Measurements from ENCODE around the gene TLE2. TPM values are rescaled to one million over a fixed set of nuclear protein-coding genes. Genes with fewer than 3 reads are reported as not detected.

Gene TLE2
- total RNA-seq, 3 donors from 2014 or later (not counting 1 experiment from before 2014, with no cell fraction given): 6.1 to 8.8 (median 8.2) TPM

DNA sequence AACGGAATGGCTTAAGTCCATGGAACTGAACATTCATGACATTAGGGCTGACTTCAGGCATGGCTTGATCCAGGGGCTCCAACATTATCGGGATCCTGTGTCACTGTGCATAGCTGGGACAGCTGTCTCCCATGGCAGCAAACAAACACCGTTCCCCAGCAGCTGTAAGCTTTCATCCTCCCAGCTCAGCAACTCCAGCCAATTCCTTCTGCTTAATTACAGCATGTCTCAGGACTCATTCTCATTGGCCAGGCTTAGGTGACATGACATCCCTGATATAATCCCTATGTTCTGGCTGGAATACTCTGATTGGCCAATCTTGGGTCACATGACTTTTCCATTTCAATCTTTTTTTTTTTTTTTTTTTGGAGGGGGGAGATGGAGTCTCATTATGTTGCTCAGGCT lies 44.1 kb upstream of the TLE2 start:
- Histone ChIP-seq H3K27me3 (ENCODE audit: control insufficient read depth, insufficient read depth, low read length) (no peaks in the 10 kb centered on the region), H3K4me1 (ENCODE audit: control insufficient read depth, insufficient read depth, low read length) (peaks cover 8% of the 10 kb centered on the region), H3K9me3 (ENCODE audit: control insufficient read depth, insufficient read depth, low read length) (no peaks in the 10 kb centered on the region), H3K36me3 (ENCODE audit: control insufficient read depth, insufficient read depth, low read length) (no peaks in the 10 kb centered on the region), H3K27ac (ENCODE audit: low read length) (no peak overlapping the region), H3K4me3 (ENCODE audit: low read length) (no peak overlapping the region)
- TF ChIP-seq, protein P1, sequence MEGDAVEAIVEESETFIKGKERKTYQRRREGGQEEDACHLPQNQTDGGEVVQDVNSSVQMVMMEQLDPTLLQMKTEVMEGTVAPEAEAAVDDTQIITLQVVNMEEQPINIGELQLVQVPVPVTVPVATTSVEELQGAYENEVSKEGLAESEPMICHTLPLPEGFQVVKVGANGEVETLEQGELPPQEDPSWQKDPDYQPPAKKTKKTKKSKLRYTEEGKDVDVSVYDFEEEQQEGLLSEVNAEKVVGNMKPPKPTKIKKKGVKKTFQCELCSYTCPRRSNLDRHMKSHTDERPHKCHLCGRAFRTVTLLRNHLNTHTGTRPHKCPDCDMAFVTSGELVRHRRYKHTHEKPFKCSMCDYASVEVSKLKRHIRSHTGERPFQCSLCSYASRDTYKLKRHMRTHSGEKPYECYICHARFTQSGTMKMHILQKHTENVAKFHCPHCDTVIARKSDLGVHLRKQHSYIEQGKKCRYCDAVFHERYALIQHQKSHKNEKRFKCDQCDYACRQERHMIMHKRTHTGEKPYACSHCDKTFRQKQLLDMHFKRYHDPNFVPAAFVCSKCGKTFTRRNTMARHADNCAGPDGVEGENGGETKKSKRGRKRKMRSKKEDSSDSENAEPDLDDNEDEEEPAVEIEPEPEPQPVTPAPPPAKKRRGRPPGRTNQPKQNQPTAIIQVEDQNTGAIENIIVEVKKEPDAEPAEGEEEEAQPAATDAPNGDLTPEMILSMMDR (IDR thresholded peaks at IDR 0.05): no peak
- 73% methylated on average over 3 of the region's 3 CpGs for WGBS (ENCODE audit: insufficient coverage)
- Mint-ChIP-seq H3K4me3 (no peak overlapping the region), H3K27ac (no peak overlapping the region), H3K4me1 (peaks cover 0 to 5% of the 10 kb centered on the region in 2 donors), H3K27me3 (ENCODE audit: low read depth in 2 of 2) (no peaks in the 10 kb centered on the region), H3K9me3 (no peaks in the 10 kb centered on the region), H3K36me3 (no peaks in the 10 kb centered on the region)
- DNase-seq (no peak), ATAC-seq (no peak)
- intact Hi-C loops (cut with micrococcal nuclease): no loop called here

- ATAC-seq: no peak
- TF ChIP-seq, protein P1 (IDR thresholded peaks at IDR 0.05): no peak
- H3K27me3 Mint-ChIP-seq (ENCODE audit: low read depth in 2 of 2): no peaks in the 10 kb centered on the region
- Histone ChIP-seq H3K4me1 (ENCODE audit: control insufficient read depth, insufficient read depth, low read length) (peaks cover 8% of the 10 kb centered on the region), H3K27ac (ENCODE audit: low read length) (no peak overlapping the region), H3K36me3 (ENCODE audit: control insufficient read depth, insufficient read depth, low read length) (no peaks in the 10 kb centered on the region), H3K27me3 (ENCODE audit: control insufficient read depth, insufficient read depth, low read length) (no peaks in the 10 kb centered on the region), H3K4me3 (ENCODE audit: low read length) (no peak overlapping the region), H3K9me3 (ENCODE audit: control insufficient read depth, insufficient read depth, low read length) (no peaks in the 10 kb centered on the region)
- no peaks in the 10 kb centered on the region for H3K9me3 Mint-ChIP-seq
- DNase-seq: no peak
- no peaks in the 10 kb centered on the region for H3K36me3 Mint-ChIP-seq
- H3K27ac Mint-ChIP-seq: no peak overlapping the region
- peaks cover 0 to 5% of the 10 kb centered on the region in 2 donors for H3K4me1 Mint-ChIP-seq
- intact Hi-C loops (cut with micrococcal nuclease): no loop called here
- H3K4me3 Mint-ChIP-seq: no peak overlapping the region
- 96% methylated on average over 3 of the region's 4 CpGs for WGBS (ENCODE audit: insufficient coverage)
Measured at GRCh38 chr19:3071768-3072167, 42.7 kb upstream of the TLE2 start.

DNA sequence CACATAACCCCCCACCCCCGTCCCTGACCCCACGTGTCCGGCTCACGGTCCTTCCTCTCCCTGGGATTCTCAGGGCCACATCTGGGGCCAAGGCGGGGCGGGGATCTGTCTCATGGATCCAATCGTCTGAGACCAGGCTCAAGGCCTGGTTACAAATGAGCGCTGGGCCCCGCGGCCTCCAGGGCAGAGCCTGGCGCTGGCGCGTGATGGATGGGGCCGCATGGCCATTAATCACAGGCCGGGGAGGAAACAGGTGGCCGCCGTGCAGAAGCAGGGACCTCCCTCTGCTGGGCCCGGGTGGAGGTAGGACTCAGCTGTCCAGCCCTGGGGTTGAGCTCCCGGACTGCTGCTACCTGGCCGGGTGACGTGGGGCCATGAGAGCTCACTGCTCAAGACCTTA lies 39.0 kb upstream of the TLE2 start:
- Mint-ChIP-seq H3K4me1 (peaks cover 0 to 12% of the 10 kb centered on the region in 2 donors), H3K4me3 (no peak overlapping the region), H3K27ac (no peak overlapping the region), H3K9me3 (no peaks in the 10 kb centered on the region), H3K36me3 (no peaks in the 10 kb centered on the region), H3K27me3 (ENCODE audit: low read depth in 2 of 2) (no peaks in the 10 kb centered on the region)
- ATAC-seq (no peak), DNase-seq (no peak)
- Histone ChIP-seq H3K4me1 (ENCODE audit: control insufficient read depth, insufficient read depth, low read length) (peaks cover 22% of the 10 kb centered on the region), H3K36me3 (ENCODE audit: control insufficient read depth, insufficient read depth, low read length) (no peaks in the 10 kb centered on the region), H3K9me3 (ENCODE audit: control insufficient read depth, insufficient read depth, low read length) (no peaks in the 10 kb centered on the region), H3K27me3 (ENCODE audit: control insufficient read depth, insufficient read depth, low read length) (no peaks in the 10 kb centered on the region), H3K4me3 (ENCODE audit: low read length) (no peak overlapping the region), H3K27ac (ENCODE audit: low read length) (no peak overlapping the region)
- WGBS (ENCODE audit: insufficient coverage): 59% methylated on average over 20 of the region's 21 CpGs
- TF ChIP-seq, protein P1 (IDR thresholded peaks at IDR 0.05): no peak
- intact Hi-C loops (cut with micrococcal nuclease): no loop called here

- Mint-ChIP-seq H3K27me3 (ENCODE audit: low read depth in 2 of 2) (no peaks in the 10 kb centered on the region), H3K36me3 (no peaks in the 10 kb centered on the region), H3K4me3 (no peak overlapping the region), H3K27ac (no peak overlapping the region), H3K9me3 (no peaks in the 10 kb centered on the region), H3K4me1 (peaks cover 0 to 17% of the 10 kb centered on the region in 2 donors)
- Histone ChIP-seq H3K36me3 (ENCODE audit: control insufficient read depth, insufficient read depth, low read length) (no peaks in the 10 kb centered on the region), H3K9me3 (ENCODE audit: control insufficient read depth, insufficient read depth, low read length) (no peaks in the 10 kb centered on the region), H3K27ac (ENCODE audit: low read length) (no peak overlapping the region), H3K4me3 (ENCODE audit: low read length) (no peak overlapping the region), H3K4me1 (ENCODE audit: control insufficient read depth, insufficient read depth, low read length) (peaks cover 27% of the 10 kb centered on the region), H3K27me3 (ENCODE audit: control insufficient read depth, insufficient read depth, low read length) (no peaks in the 10 kb centered on the region)
- intact Hi-C loops (cut with micrococcal nuclease): no loop called here
- DNase-seq (no peak), ATAC-seq (no peak)
- TF ChIP-seq, protein P1 (IDR thresholded peaks at IDR 0.05): no peak
- 86% methylated on average over 9 of the region's 9 CpGs for WGBS (ENCODE audit: insufficient coverage)
Measured at GRCh38 chr19:3067563-3067962, 38.5 kb upstream of the TLE2 start.
